NCI-H2227 (cell line): ENCODE data around the gene ELMO3.
A peak's percentile ranks its signal among the peaks of the same experiment; 100 is the strongest.

Source experiments
- DNase-seq: peaks from one replicate; lab custom pipeline; 2025; ENCODE audit not compliant: unreplicated experiment; lab: John Stamatoyannopoulos, UW

Gene ELMO3

DNA sequence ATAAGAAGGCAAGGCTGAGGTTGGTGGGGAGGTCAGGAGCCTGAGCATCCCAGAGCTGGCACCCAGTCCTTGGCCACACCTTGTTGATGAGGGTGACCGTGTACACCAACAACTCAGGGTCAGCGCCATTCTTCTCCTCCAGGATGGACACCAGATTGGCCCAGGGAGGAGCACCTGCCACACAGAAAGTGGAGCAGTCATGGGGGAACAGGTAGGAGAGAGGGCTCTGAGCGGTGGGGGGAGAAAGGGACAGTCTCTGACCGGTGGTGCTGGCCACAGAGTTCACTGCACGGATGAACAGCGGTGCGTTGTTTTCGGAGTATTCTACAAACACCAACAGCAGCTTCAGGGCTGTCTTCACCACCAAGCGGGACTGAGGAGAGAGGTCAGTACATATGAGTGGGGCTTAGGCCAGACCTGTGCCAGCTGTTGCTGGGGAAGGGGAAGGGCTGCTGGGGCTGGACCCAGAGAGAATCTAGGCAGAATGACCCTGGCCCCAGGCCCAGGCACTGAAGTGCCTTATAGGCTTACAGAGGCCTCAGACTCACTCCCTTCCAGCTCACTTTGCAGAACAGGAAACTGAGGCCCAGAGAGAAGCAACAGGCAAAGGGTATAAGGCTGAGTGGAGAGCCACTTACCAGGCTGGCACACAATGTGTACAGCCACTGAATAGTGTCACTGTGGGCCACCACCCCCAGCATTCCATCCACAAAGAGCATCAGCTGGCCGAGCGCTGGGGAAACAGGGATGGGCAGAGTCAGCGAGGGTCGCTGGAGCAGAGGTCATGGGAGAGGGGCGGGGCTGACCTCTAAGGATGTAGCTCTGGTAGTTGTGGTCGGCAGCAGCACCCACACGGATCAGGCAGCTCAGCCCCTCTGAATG lies 38.7 kb downstream of the ELMO3 start:
- no peak for DNase-seq

DNA sequence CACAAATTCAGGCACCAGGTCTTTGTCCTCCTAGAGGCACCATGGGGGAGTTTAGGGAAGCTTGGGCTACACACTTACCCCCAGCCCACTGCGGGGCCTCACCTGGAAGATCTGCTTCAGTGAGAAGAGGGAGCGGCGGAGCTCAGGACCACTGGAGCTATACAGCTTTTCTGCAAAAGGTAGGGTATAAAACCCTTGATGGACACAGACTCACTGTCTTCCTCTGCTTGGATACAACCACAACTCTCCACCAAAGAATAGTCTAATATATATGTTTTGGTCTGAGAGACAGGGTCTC lies 39.3 kb downstream of the ELMO3 start:
- DNase-seq: no peak

DNA sequence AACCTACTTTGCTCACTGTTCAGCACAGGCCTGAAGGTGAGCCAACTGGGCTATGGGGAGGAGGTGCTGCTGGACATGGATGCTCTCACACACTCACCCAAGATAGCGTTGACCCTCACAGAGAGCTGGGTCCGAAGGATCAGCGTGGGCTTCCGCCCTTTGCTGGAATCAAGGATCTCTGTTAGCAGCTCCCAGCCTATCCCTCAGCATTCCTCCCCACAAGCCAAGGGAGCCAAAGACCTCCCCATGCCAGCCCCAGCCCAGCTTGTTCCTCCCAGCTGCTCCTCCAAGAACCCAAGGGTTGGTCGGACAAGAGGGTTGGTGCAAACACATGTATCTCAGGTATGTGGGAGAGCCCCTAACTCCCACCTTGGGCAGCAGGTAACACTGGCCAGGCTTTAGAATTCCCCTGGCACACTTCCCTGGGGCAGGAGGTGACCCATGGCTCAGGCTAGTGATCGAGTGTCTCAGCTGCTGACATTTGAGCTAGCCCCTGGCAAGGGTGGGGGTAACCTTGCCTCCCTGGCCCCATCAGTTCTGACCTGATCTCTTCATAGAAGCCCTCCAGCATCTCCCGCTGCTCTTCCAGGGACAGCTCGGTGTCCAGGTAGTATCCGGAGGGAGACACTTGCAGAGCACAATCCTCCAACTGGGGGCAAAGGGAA lies 40.0 kb downstream of the ELMO3 start:
- no peak for DNase-seq

GRCh38 chr16:67240506-67240905 lies 41.6 kb downstream of the ELMO3 start:
- DNase-seq: no peak

GRCh38 chr16:67241008-67241900 lies 42.3 kb downstream of the ELMO3 start:
- DNase-seq: no peak

DNA sequence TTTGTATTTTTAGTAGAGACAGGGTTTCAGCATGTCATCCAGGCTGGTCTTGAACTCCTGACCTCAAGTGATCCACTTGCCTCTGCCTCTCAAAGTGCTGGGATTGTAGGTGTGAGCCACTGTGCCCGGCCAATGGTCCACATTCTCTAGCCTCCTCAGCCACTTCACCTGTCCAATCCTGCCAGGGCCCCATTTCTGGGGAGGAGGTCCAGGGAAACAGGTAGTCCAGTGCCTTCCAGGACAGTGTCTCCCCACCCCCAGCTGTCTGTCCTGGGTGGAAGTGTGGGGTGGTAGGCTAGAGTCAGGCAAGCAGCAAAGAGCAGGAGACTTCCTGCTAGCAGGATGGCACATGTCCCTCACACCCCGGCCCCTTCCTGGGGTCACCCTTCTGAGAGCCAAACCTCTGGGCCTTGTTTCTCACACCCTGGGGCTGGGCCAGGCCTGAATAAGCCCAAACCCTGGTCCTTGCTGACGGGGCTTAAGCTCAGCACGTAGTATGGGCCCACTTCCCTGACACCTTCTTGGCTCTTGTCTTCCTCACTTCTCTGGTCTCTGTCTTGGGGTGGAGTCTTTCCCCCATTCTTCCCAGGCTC lies 43.3 kb downstream of the ELMO3 start:
- DNase-seq: no peak

- DNase-seq: no peak
Measured at GRCh38 chr16:67243481-67243880, 44.5 kb downstream of the ELMO3 start.

- no peak for DNase-seq
Measured at GRCh38 chr16:67244387-67245185, 45.7 kb downstream of the ELMO3 start.

DNA sequence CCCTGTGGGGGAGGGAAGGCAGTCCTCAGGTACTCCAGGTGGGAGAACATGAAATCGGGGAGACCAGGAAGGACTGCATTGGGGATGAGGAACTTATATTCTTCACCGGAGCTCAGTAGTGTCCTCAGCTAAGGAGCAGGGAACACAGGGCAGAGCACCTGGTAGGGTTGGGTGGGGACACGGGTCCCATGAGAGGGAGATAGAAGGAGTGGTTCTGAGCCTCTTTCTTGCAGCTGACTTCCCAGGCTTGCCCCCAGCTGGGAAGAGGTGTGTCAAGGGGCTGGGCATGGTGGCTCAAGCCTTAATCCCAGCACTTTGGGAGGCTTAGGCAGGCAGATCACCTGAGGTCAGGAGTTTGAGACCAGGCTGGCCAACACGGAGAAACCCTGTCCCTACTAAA lies 46.3 kb downstream of the ELMO3 start:
- no peak for DNase-seq

DNA sequence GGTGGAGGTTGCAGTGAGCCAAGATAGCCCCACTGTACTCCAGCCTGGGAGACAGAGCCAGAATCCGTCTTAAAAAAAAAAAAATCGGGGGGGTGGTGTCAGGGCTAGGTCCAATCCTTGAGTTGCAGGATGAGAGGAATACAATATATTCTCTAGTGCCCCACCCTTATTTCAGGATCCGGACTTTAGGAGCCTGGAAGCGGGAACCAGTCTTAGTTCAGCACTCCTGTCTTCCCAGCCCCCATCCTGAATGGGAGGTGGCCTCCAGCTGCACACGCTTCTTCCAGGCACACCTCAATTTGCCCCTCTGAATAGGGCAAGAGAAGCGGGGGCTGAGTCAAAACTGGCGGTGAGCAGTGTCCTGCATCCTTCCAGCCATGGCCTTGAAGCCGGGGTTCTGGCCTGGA lies 46.7 kb downstream of the ELMO3 start:
- DNase-seq: no peak

DNA sequence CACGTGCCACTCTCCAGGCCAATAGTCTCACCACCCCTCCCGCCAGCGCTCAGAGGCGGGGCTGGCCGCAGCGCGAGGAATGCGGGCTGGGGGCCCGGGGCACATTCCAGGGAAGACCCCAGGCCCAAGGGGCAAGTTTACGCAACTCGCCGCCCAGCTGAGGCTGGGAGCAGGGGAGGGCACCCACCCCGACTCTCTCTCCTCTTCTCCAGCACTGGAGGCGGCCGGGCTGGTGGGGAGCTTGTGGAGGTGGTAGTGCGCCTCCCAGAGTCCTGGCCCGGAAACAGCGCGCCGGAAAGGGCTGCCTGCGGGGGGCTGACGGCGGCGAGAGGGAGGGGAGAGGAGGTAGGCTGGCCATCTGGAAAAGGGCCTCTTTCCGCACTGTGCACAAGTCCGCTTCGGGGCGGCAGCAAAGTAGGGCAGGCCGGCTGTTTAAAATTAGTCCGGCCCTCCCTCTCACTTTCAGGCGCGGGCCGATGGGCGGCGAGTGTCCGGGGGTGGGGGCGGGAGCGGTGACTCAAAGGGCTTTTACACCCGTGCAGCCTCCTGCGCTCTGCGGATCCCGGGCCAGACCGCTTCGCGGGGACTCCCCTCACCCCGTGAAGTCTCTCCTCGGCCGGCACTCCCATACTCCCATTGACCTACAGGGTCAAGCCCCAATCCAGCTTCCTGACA lies 47.3 kb downstream of the ELMO3 start:
- peak; percentile 74 for DNase-seq

DNA sequence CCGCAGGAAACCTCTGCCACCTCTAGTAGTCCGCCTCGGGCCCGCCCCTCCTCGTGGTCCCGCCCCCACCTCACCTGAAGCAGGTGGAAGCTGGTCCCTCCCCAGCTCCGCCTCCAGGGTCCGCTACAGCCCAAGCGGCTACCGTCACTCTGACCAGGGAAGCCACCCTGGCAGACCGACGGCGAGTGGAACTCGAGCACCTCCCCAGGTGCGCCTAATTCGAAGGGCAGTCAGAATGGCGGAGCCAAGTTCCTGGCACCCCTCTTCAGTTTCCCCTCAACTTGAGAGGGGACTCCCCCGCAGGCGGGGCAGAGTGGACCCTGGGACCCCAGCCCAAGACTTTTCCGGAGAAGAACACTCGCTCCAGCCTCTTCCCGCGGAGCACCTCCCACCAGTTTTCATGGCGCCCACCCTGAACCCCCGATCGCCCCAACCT lies 47.8 kb downstream of the ELMO3 start:
- peak; percentile 39 for DNase-seq

DNA sequence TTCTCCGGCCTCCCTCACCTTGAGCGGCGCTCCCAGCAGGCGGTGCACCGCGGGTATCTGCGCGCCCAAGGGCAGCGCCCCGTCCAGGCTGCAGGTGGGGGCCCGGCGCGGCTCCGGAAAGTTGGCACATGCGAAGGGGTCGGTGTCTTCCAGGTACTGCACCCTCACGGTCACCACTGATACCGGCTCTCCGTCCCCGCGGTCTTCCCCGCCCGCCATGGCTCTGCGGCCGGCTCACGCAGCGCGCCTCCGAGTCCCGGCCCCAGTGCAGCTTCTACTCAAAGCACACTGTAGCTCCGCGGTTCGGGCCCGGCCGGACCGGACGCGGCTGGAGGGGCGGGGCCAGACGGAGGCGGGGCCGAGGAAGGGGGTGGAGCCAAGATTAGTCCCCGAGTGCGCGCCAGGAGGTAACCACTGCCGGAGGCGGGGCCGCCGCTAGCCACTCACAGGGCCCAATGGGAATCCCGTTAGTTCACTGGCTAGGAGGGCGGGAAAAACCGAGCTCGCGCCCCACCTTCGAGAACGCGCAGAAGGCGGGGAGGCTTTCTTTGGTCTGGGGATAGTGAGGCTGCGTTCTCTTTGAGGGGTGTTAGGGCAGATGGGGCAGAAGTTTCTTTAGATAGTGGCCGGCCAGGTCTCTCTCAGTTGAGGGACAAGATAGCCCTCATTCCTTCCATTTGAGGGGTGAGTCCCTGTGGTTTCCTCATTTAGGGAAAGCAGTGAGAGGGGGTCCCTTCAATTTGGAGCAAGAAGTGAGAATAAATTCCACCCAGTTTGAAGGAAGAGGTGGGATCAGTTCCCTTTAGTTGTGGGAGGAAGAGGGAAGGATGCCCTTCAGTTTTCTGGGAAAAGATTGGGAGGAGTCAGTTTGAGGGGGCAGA lies 48.5 kb downstream of the ELMO3 start, which contains the start of gene FHOD1:
FHOD1 (minus strand) TSS at position 290 of the 881 bp plus-strand sequence; CDS start at position 219, 71 bp downstream.
- DNase-seq: peak; percentile 94

DNA sequence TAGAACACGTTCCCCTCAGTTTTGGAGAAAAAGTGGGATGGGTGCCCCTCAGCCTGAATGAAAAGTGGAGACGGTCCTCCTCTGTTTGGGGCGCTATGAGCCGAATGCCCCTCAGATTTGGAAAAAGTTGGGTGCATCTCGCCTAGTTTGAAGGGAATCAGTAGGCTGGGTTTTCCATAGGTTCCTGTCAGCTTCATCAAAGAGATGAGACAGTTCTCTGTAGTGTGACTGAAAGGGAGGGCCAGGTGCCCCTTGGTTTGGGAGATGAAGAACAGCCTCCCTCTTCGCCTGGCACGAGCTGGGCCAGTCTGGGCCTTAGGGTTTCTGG lies 49.1 kb downstream of the ELMO3 start:
- DNase-seq: no peak

DNA sequence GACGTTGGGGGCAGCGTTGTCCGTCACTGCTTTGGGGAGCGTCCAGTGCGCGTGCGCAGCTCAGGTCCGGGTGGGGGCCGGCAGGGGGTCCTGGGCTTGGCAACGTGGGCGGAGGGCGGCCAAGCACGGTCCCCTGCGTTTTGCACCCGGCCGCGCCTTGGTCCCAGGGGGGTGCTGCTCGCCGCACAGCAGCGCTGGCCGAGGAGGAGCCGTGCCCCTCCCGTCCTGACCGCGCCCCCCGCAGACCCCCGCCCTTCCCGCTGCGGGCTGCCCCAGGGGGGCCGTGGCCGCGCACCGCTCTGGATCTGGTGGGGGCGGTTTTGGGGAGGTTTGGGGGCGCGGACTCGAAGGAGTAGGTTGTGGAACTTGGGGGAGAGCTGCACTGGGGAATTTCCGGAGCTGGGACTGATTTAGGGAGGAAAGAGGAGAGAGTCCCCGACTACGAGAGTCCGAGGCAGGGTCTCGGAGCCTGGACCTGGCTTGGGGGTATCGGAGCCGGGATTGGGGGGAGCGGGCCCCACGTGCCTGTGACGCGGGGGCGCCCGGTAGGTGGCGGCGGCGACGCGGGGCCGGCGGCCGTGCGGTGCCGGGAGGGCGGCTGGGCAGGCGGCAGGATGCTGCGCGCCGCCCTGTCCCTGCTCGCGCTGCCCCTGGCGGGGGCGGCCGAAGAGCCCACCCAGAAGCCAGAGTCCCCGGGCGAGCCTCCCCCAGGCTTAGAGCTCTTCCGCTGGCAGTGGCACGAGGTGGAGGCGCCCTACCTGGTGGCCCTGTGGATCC lies 49.7 kb downstream of the ELMO3 start, which contains the start of gene SLC9A5:
SLC9A5 (plus strand) TSS at position 579 of the 777 bp plus-strand sequence; CDS start at position 615, 36 bp downstream.
- DNase-seq: peak; percentile 45

DNA sequence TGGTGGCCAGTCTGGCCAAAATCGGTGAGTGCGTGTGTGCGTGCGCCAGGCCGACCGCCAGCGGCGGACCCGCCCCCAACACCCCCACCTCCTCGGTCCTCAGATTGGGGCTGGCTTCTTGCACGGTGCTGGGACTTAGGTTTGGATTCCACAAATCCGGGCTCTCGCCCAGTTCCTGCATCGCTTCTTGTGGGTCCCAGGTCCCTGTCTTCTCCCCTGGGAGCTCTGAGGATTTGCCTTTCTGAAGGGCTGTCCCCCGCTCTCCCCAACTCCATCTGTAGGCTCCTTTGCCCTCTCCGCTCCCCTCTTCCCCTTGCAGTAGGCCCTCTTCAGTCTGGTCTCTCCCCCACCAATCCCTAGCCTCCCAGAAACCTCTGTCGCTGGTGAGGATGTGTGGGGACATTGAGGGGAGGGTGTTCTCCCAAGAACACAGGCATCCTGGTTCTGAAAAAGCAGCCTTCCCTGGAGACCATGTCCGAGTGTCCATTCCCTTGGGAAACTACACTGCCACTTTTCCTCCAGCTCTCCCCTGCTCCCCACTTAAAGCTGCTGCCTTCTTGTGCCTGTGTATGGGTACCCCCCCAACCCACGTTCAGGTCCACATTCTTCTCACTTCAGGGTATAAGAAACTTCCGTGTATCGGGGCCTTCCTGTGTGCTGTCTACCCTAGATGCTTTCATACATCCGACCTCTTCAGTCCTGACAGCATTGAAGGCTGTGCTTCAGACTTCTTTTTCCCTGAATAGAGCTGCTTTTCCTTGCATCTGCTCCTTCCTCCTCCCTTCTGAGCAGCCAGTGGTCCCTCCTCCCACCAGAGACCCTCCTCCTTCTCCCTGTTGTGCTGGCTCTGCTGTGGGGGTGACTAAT lies 50.5 kb downstream of the ELMO3 start:
- peak; percentile 38 for DNase-seq

DNA sequence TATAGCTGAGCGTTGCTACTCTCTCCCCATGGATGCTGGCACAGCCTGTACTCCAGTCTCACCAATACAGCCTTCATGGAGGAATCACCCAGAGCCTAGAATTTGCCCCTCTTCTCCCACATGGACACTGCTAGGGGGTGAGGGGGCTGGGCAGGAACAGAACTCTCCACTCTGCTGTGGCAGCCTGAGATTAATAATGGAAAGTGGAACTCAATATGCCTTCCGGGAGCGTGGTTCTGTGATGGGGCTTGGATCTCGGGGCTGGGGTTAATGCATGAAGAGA lies 51.1 kb downstream of the ELMO3 start:
- no peak for DNase-seq
